Measurements from ENCODE around the gene SYNE2.

DNA sequence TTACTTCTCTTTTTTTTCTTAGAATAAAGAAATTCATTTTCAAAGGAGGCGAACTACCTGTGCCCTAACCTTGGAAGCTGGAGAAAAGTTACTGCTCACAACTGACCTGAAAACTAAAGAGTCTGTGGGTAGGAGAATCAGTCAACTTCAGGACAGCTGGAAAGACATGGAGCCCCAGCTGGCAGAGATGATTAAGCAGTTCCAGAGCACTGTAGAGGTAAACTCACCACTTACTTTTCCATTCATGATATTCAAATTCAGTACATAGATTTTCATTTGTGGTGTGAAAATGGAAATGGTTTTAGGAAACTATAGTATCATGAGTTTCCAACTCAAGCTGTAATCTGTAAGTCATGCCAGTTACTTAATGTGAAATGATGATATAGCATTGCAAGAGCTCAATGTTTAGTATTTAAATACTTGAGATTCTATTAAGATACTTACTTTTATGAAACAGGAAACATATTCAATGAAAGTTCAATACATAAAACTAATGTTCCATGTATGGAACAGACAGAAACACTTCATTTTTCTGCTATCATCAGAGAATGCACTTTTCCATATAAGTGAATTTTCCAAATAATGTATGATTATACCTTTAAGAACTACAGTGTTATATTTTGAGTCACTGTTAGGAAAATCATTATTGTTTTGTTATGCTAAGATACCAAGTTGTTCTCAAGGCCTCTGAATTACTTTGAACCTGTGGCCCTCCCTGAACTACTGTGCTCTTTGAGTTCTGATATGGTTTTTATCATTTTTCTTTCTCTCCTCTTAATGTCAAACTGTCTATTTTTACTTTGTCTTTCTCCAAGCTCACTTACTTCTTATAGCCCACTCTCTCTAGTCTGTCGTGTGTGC, 322.3 kb downstream of the SYNE2 start:
- TF ChIP-seq, protein P1, sequence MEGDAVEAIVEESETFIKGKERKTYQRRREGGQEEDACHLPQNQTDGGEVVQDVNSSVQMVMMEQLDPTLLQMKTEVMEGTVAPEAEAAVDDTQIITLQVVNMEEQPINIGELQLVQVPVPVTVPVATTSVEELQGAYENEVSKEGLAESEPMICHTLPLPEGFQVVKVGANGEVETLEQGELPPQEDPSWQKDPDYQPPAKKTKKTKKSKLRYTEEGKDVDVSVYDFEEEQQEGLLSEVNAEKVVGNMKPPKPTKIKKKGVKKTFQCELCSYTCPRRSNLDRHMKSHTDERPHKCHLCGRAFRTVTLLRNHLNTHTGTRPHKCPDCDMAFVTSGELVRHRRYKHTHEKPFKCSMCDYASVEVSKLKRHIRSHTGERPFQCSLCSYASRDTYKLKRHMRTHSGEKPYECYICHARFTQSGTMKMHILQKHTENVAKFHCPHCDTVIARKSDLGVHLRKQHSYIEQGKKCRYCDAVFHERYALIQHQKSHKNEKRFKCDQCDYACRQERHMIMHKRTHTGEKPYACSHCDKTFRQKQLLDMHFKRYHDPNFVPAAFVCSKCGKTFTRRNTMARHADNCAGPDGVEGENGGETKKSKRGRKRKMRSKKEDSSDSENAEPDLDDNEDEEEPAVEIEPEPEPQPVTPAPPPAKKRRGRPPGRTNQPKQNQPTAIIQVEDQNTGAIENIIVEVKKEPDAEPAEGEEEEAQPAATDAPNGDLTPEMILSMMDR (IDR thresholded peaks at IDR 0.05; ENCODE audit: low read depth, low read length, poor library complexity, severe bottlenecking): no peak
- TF ChIP-seq EZH2phosphoT487 (IDR thresholded peaks at IDR 0.05; ENCODE audit: borderline replicate concordance, low read length): no peak
